Endothelial cell of umbilical vein (primary cell): ENCODE results near the gene GSKIP. TPM values are rescaled to one million over a fixed set of nuclear protein-coding genes. Genes with fewer than 3 reads are reported as not detected.

Experiments used
- BruUV-seq: library from RNA; stranded (reverse); fragments of 400-500 nt; replicated peaks from 2 replicates; lab custom pipeline; 2021; lab: Mats Ljungman, UMichigan
- CTCF ChIA-PET: fragments of 300-600, 350-600 bp; sonication (Branson Sonifier 250); formaldehyde crosslinking; loops from one replicate; lab custom pipeline; 2021; ENCODE audit warnings: antibody characterized with exemption, inconsistent platforms; lab: Charles Lee
- POLR2A ChIA-PET: fragments of 300-600, 350-600 bp; sonication (Branson Sonifier 250); formaldehyde crosslinking; loops from one replicate; lab custom pipeline; 2021; ENCODE audit warnings: antibody characterized with exemption, inconsistent platforms; lab: Charles Lee
- DNase-seq: peaks from one replicate; pipeline ENCODE4 v3.0.0-alpha.2; 2011; ENCODE audit warnings: low read depth, low spot score
- FAIRE-seq: peaks from 2 replicates; lab custom pipeline; 2011; peaks lifted over from hg19 to GRCh38; lab: Jason Lieb, UNC
- H2AFZ ChIP-seq: 2 replicates; pipeline ENCODE4 v1.6.0; 2012; ENCODE audit warnings: low read depth, low read length, control low read depth, inconsistent platforms
- H3K27ac ChIP-seq: 2 replicates; pipeline ENCODE4 v1.5.1; 2011; ENCODE audit warnings: low read depth, mild to moderate bottlenecking, control low read depth, low read length, moderate library complexity; ENCODE audit not compliant: insufficient read depth
- H3K27me3 ChIP-seq, 2 experiments: 2 replicates each; pipeline versions ENCODE4 v1.6.0 to v1.6.1; 2011; ENCODE audit warnings: low read length in 2 of 2, mixed read lengths in 1 of 2; ENCODE audit not compliant: control insufficient read depth in 2 of 2, insufficient read depth in 2 of 2
- H3K36me3 ChIP-seq, 2 experiments: 2 replicates in 1 of 2; 3 replicates in 1 of 2; pipeline ENCODE4 v1.5.1; 2011; ENCODE audit warnings: low read length in 2 of 2, mild to moderate bottlenecking in 1 of 2, moderate library complexity in 1 of 2; ENCODE audit not compliant: control insufficient read depth in 2 of 2, insufficient read depth in 2 of 2; ENCODE audit errors: extremely low read depth in 1 of 2
- H3K4me1 ChIP-seq: 3 replicates; pipeline ENCODE4 v1.5.1; 2011; ENCODE audit warnings: mild to moderate bottlenecking, low read length; ENCODE audit not compliant: control insufficient read depth, insufficient read depth; ENCODE audit errors: extremely low read depth
- H3K4me2 ChIP-seq: 2 replicates; pipeline ENCODE4 v1.6.1; 2011; ENCODE audit warnings: low read length, control low read depth, mixed read lengths; ENCODE audit not compliant: insufficient read depth
- H3K4me3 ChIP-seq, 3 experiments: fragments of 200-600 bp in 1 of 3; sonication (generic), shearing (Covaris generic) in 1 of 3; replicated peaks in 1 of 3; 2 replicates each; pipeline ENCODE4 v1.5.1; 2011 to 2016; ENCODE audit warnings: control low read depth in 3 of 3, low read length in 3 of 3, mild to moderate bottlenecking in 2 of 3, inconsistent platforms in 1 of 3, low read depth in 1 of 3, moderate library complexity in 1 of 3; ENCODE audit not compliant: insufficient read depth in 1 of 3
- H3K79me2 ChIP-seq: 2 replicates; pipeline ENCODE4 v1.6.0; 2012; ENCODE audit warnings: low read length, inconsistent platforms; ENCODE audit not compliant: control insufficient read depth, insufficient read depth
- H3K9ac ChIP-seq: replicated peaks from 2 replicates; pipeline ENCODE3; 2011; ENCODE audit warnings: low read length, control low read depth; ENCODE audit not compliant: insufficient read depth; ENCODE audit errors: extremely low read depth
- H3K9me1 ChIP-seq: replicated peaks from 3 replicates; pipeline ENCODE4 v1.6.0; 2011; ENCODE audit warnings: mild to moderate bottlenecking, low read length; ENCODE audit not compliant: control insufficient read depth, insufficient read depth; ENCODE audit errors: extremely low read depth
- H3K9me3 ChIP-seq: replicated peaks from 2 replicates; pipeline ENCODE4 v1.5.1; 2012; ENCODE audit warnings: low read length, inconsistent platforms; ENCODE audit not compliant: control insufficient read depth, insufficient read depth
- H4K20me1 ChIP-seq: replicated peaks from 2 replicates; pipeline ENCODE3; 2011; ENCODE audit warnings: mild to moderate bottlenecking, low read length; ENCODE audit not compliant: control insufficient read depth, insufficient read depth; ENCODE audit errors: extremely low read depth
- EZH2 ChIP-seq: IDR thresholded peaks from 2 replicates; pipeline ENCODE4 v1.6.1; 2012; ENCODE audit warnings: borderline replicate concordance, low read depth, mild to moderate bottlenecking, moderate library complexity, low read length, inconsistent platforms; ENCODE audit not compliant: severe bottlenecking
- FOS ChIP-seq: IDR thresholded peaks from 2 replicates; pipeline ENCODE4 v1.6.1; 2011; ENCODE audit warnings: mild to moderate bottlenecking, low read length, moderate library complexity, borderline replicate concordance; ENCODE audit not compliant: insufficient read depth
- JUN ChIP-seq: IDR thresholded peaks from 2 replicates; pipeline ENCODE4 v1.6.1; 2011; ENCODE audit warnings: borderline replicate concordance, low read depth; ENCODE audit not compliant: insufficient read length, insufficient read depth
- POLR2AphosphoS5 ChIP-seq: IDR thresholded peaks from 2 replicates; pipeline ENCODE4 v1.6.1; 2012; ENCODE audit warnings: low read depth, mild to moderate bottlenecking, control low read depth, low read length, moderate library complexity; ENCODE audit not compliant: insufficient read depth
- dilution Hi-C: fragments of 300-500 bp; cut with MboI; formaldehyde crosslinking; loops from one replicate; pipeline ENCODE4 v1.15.0; 2019; ENCODE audit warnings: low sequenced_read_pairs; ENCODE audit not compliant: extremely low pct_ligation_motif_present
- intact Hi-C: fragments of 100-400 bp; cut with micrococcal nuclease; formaldehyde crosslinking; loops from one replicate; pipeline ENCODE4 v1.10.0; 2022
- polyA plus RNA-seq, 4 experiments: library from polyadenylated mRNA; depleted of rRNA in 3 of 4; stranded (reverse) in 3 of 4; unstranded in 1 of 4; fragments of >200 nt; gene quantifications; 2 replicates each; pipeline versions ENCODE4 v1.2.1 to v1.2.3, GENCODE V29; 2011 to 2012; ENCODE audit warnings: missing spikeins in 1 of 4
- total RNA-seq: library from RNA; stranded (reverse); gene quantifications from 2 replicates; pipeline ENCODE4 v1.2.3, GENCODE V29; 2021
- TF ChIP-seq, protein P1 (sequence below): IDR thresholded peaks from 2 replicates; pipeline ENCODE4 v1.6.1; 2011; ENCODE audit not compliant: insufficient read depth, insufficient read length
- TF ChIP-seq, protein P2 (sequence below), 2 donors: IDR thresholded peaks; 1 replicate in 1 of 2; 2 replicates in 1 of 2; pipeline ENCODE4 v1.5.1; 2011; ENCODE audit warnings: low read length in 2 of 2, mild to moderate bottlenecking in 2 of 2, moderate library complexity in 2 of 2, control low read depth in 1 of 2, inconsistent platforms in 1 of 2, low read depth in 1 of 2; ENCODE audit not compliant: insufficient read depth in 1 of 2; ENCODE audit errors: extremely low read depth in 1 of 2

Gene GSKIP
- total and polyA plus RNA-seq, 2 donors (not counting 3 experiments of a cell fraction or from before 2014, with no cell fraction given), result 9.2 to 15.9 TPM

DNA sequence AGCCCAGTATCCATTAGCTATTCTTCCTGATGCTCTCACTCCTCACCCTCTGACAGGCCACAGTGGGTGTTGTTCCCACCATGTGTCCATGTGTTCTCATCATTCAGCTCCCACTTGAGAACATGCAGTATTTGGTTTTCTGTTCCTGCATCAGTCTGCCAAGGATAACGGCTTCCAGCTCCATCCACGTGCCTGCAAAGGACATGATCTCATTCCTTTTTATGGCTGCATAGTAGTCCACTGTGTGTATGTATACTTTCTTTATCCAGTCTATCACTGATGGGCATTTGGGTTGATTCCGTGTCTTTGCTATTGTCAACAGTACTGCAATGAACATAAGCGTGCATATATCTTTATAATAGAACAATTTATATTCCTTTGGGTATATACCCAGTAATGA is 9.1 kb upstream of the GSKIP start:
- H3K9ac ChIP-seq, result no peak overlapping the region
- POLR2A ChIA-PET, result no interaction called here
- H3K27me3 ChIP-seq, result no peaks in the 10 kb centered on the region
- H3K9me3 ChIP-seq, result no peaks in the 10 kb centered on the region
- no peaks in the 10 kb centered on the region for H3K9me1 ChIP-seq
- H3K4me2 ChIP-seq, result no peak overlapping the region
- H2AFZ ChIP-seq, result no peak overlapping the region
- CTCF ChIA-PET, result no interaction called here
- no peaks in the 10 kb centered on the region for H3K4me1 ChIP-seq
- FAIRE-seq (no peak), DNase-seq (no peak)
- no peaks in the 10 kb centered on the region for H3K36me3 ChIP-seq
- no peak overlapping the region for H3K4me3 ChIP-seq
- BruUV-seq, result no TSS peak
- H4K20me1 ChIP-seq, result no peaks in the 10 kb centered on the region
- dilution Hi-C loops (no loop called here), intact Hi-C loops (no loop called here)
- no peak overlapping the region for H3K27ac ChIP-seq
- peaks cover 19% of the 10 kb centered on the region for H3K79me2 ChIP-seq
- TF ChIP-seq FOS (no peak), JUN (no peak), EZH2 (no peak), POLR2AphosphoS5 (no peak)
- TF ChIP-seq, protein P1, sequence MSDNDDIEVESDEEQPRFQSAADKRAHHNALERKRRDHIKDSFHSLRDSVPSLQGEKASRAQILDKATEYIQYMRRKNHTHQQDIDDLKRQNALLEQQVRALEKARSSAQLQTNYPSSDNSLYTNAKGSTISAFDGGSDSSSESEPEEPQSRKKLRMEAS, result no peak
- TF ChIP-seq, protein P2, sequence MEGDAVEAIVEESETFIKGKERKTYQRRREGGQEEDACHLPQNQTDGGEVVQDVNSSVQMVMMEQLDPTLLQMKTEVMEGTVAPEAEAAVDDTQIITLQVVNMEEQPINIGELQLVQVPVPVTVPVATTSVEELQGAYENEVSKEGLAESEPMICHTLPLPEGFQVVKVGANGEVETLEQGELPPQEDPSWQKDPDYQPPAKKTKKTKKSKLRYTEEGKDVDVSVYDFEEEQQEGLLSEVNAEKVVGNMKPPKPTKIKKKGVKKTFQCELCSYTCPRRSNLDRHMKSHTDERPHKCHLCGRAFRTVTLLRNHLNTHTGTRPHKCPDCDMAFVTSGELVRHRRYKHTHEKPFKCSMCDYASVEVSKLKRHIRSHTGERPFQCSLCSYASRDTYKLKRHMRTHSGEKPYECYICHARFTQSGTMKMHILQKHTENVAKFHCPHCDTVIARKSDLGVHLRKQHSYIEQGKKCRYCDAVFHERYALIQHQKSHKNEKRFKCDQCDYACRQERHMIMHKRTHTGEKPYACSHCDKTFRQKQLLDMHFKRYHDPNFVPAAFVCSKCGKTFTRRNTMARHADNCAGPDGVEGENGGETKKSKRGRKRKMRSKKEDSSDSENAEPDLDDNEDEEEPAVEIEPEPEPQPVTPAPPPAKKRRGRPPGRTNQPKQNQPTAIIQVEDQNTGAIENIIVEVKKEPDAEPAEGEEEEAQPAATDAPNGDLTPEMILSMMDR (IDR thresholded peaks at IDR 0.05; ENCODE audit: extremely low read depth in 1 of 2, insufficient read depth in 1 of 2, low read depth in 1 of 2, low read length in 2 of 2), result no peak
